HG03139 (cell line): ENCODE measurements around the gene ZMPSTE24.
"Not testable (repeated sequence)": the region's sequence is repeated elsewhere in the genome, so short reads cannot be mapped to it uniquely, and the experiment has no call there.

Experiments
- ATAC-seq: cut with Tn5 transposase; IDR thresholded peaks from one replicate; pipeline ENCODE4 v1.9.1; 2021; ENCODE audit not compliant: unreplicated experiment

ZMPSTE24 gene

GRCh38 chr1:40257688-40258444, at the start of gene ZMPSTE24:
TSS of gene ZMPSTE24 (plus strand) at chr1:40258236. CDS start at chr1:40258272, 36 bp downstream.
- peak; percentile 81 for ATAC-seq

DNA sequence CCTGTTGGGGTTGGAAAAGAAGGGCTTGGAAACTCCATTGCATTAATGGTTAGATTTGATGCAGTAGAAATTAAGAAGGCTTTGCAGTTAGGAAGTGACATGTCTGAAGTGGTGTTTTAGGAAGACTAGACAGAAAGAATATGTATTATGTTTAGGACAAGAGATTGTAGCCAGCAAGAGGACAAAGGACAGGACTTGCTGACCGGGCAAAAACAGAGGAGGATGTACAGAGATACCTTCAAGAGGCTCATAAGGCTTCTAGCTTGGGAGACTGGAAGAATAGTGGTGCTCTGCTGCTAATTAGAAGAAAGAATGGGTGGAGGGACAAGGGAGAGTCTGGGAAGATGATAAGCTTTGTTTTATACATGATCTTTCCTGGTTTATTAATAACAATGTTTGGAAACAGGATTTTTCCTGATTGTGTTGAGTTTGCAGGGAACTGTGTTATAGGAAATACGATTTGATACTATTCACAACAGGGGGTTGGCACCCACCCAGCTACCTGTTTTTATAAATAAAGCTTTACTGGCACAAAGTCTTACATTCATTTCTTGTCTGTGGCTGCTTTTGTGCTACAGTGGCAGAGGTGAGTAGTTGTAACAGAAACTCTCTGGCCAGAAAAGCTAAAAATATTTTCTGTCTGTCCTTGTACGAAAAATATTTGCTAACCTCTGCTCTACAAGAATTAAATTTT, 47.4 kb upstream of the ZMPSTE24 start:
- no peak for ATAC-seq

- ATAC-seq, result no peak
Measured at GRCh38 chr1:40218333-40218732, 39.7 kb upstream of the ZMPSTE24 start.

GRCh38 chr1:40221471-40221905, 36.5 kb upstream of the ZMPSTE24 start:
- not testable (repeated sequence) for ATAC-seq

DNA sequence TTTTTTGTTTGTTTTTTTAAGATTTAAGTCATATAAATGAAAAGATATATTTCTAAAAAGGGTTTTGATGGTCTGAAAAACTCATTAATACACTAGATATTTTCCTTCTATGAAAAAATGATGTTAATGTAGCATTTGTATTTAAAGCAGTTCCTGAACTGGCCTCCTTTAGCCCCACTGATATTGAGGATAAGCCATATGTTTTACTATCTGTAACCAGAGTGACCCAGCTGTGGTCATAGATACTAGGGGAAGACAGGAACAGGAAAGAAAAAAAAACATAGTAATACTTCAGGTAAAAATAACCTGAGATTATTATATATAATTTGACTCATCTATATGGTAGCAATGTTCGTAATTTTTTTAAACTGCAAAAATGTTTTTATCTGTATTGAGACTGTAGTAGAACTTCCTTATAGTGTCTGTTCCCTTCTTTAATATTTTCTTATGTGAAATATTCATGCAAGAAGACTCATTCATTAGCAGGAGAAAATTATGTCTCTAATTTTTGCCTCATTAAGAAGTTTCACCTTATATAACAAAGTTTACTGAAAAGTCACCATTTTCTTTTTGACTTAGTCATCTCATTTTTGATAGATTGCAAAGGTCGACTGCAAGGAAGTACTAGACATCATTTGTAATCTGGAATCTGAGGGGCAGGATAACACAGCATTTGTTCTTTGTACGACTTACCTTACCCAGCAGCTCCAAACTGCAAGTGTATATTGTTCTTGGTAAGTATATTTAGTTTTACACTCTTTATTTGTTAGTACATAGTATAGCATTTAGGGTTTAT, 35.9 kb upstream of the ZMPSTE24 start:
- ATAC-seq, result no peak

- ATAC-seq, result no peak
Measured at GRCh38 chr1:40224040-40224439, 34.0 kb upstream of the ZMPSTE24 start.

DNA sequence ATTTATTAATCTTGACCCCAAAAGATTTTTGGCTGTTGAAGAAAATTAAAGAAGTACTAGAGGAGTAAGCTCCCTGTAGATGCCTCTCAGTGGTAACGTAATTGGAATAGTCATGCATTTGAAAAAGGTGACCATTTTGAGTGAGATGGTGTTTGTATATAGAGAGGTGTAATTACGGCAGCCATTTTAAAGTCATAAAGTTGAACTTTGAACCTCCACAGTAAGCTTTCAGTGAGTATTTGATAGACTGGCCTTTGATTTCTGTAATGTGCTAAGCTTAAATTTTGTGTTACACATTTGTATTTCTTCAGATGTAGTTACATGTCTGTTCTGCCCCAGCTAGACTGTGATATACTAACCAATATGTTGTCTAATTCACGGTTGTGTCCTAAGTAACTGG, 31.8 kb upstream of the ZMPSTE24 start:
- ATAC-seq, result no peak

DNA sequence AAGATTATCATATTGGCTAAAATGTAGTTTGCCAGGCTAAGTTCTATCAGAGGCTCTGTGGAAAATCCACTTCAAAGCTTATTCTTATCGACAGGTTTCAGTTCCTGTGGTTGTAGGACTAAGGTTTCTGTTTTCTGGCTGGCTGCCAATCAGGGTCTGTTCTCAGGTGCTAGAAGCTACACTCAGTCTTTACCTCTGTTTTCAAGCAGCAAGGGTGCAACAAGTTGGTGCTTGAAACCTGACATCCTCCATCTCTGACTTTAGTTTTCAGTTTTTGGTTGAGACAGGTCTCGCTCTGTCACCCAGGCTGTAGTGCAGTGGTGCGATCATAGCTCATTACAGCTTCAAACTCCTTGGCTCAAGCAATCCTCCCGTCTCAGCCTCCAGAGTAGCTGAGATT, 25.6 kb upstream of the ZMPSTE24 start:
- peak; percentile 89 for ATAC-seq

- ATAC-seq, result no peak
Measured at GRCh38 chr1:40239626-40240025, 18.4 kb upstream of the ZMPSTE24 start.

- ATAC-seq, result no peak
Measured at GRCh38 chr1:40240390-40240789, 17.6 kb upstream of the ZMPSTE24 start.

DNA sequence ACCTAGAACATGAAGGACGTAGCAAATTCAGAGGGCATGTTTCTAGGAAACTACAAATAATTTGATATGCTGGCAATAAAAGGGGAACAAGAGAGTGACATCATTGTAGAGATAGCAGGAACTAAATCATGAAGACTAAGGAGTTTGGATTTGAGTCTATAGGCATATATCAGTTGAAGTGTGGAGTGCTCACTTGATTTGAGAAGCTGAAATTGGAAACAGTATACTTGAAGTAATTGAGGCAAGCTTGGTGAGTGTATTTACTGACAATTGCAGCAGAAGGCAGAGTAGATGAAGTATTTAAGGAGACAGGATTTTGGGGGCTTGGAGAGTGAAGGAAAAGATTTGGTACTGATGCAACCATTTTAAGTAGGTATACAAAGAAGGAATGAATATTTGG, 16.7 kb upstream of the ZMPSTE24 start:
- no peak for ATAC-seq

DNA sequence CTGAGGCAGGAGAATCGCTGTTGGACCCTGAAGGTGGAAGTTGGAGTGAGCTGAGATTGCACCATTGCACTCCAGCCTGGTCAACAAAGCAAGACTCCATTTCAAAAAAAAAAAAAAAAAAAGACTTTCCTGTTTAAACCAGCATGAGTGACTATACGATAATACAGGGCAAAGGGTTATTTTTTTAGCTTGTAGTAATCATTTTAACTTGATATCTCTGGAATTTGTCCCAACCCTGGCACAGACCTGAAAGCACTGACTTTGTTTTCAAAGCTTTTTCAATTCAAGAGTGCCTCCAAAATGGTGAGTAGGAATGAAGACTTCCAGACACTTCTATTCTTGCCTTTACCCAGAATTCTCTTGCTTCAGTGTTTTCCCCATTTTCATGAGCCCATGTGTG, 14.7 kb upstream of the ZMPSTE24 start:
- no peak for ATAC-seq

DNA sequence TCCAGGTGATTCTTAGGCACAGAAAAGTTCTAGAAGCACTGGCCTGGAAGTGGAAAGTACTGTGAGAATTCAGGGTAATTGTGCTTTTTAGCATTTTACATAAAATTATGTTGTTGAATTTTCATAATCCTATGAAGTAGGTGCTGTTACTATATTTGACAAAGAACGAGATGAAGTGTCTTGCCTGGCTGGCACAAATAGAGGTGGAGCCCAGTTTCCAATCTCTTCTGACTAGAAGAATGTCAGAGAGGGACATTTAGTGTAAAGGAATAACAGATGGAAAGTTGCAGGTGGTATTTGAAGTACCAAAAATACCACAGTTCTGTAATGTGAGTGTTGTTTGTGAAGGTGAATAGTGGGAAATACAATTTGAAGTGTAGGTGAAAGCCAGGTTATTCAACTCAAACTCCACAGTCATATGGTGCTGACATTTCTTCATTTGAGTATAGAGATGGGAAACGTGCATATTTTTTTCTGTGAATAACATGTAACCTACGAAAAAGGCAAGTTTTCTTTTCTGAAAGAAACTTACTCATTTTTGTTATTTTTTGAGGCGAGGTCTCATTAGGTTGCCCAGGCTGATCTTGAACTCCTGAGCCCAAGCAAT, 13.8 kb upstream of the ZMPSTE24 start:
- ATAC-seq, result no peak

DNA sequence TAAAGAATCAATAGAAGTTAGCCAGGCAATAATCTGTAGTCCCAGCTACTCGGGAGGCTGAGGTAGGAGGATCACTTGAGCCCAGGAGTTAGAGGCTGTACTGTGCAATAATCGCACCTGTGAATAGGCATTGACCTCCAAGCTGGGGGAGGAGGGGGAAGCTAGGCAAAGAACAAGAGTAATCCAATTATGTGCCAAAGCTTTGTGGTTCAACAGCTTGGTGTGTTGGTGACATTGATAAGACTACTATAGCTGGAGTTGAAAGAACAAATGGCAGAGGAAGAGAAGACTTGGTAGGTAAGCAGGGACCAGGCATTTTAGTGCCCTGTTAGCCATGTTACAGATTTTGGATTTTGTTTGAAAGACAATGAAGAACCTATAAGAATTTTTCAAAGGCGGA, 12.3 kb upstream of the ZMPSTE24 start:
- ATAC-seq, result no peak

- no peak for ATAC-seq
Measured at GRCh38 chr1:40247655-40248054, 10.4 kb upstream of the ZMPSTE24 start, which contains the start of gene TMCO2. TSS of gene TMCO2 (plus strand) at chr1:40247937. CDS start at chr1:40247994, 57 bp downstream.

GRCh38 chr1:40248412-40248811, 9.6 kb upstream of the ZMPSTE24 start:
- no peak for ATAC-seq

DNA sequence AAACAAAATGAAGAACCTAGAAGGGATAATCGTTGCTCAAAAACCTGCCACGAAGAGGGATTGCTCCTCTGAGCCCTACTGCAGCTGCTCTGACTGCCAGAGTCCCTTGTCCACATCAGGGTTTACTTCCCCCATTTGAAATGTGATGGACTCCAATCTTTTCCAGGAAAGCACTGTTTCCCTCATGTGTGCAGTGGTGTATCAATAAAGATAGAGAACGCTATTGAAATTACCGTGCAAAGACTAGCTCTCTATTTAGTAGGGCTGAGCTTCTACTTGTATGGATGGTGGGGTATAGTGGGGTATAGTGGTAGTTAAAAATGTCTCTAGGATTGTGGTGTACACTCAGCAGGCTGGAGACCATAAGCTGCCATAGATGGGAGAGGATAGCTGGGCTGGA, 6.6 kb upstream of the ZMPSTE24 start:
- no peak for ATAC-seq

GRCh38 chr1:40252601-40253000, 5.4 kb upstream of the ZMPSTE24 start:
- ATAC-seq, result no peak

DNA sequence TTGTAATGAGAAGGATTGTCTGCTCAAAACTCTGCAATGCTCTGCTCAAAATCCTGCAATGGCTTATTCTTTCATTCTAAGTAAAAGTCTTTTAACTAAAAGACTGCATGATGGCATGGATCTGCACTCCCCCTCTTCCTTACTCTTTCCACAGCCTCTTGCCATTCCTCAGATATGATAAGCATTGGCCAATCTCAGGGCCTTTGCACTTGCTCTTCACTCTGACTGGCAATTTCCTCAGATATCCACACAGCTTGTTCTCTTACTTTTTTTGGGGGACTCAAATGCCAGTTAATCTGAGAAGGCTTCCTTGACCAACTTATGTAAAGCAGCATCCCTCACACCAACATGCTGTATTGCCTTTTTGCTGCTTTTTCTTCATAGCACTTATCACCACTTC, 2.8 kb upstream of the ZMPSTE24 start:
- ATAC-seq, result no peak

GRCh38 chr1:40256401-40257084, 1.5 kb upstream of the ZMPSTE24 start:
- no peak for ATAC-seq

DNA sequence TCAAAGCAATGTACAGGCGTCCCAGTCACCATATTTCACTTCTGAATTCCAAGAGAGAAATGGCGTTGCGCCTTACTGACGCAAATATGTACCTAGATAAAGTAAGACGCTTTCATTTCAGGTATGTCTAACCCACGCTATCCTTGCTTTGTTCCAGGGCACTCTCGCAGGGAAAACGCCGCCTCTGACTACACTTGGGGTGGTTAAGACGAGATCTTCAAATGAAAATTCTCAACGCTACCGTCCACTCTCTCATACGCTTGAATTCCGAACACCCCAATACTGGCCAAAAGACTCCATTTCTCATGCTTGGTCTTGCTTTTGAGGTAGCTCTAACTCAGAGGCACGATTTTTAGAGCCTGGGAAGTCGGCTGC, 736 bp upstream of the ZMPSTE24 start:
- peak; percentile 7 for ATAC-seq
